GM18507 (cell line): ENCODE measurements around the gene TERB1.

Experiments used
- DNase-seq: peaks from one replicate; pipeline ENCODE4 v3.0.0; 2011; ENCODE audit warnings: low read depth; ENCODE audit not compliant: insufficient read length; ENCODE audit errors: extremely low spot score
- FAIRE-seq: peaks from 2 replicates; lab custom pipeline; 2011; peaks lifted over from hg19 to GRCh38; lab: Jason Lieb, UNC

Gene TERB1

GRCh38 chr16:66751303-66751991 is 49.9 kb downstream of the TERB1 start, which contains the start of gene DYNC1LI2:
Gene DYNC1LI2, minus strand, starts transcription at chr16:66751609. Its CDS starts 18 bp downstream, at chr16:66751591.
- peak; percentile 77 for FAIRE-seq
- peak; percentile 93 for DNase-seq

GRCh38 chr16:66751053-66751302 is 50.4 kb downstream of the TERB1 start:
- FAIRE-seq = no peak
- DNase-seq = no peak

GRCh38 chr16:66750279-66751052 is 50.9 kb downstream of the TERB1 start:
- DNase-seq = no peak
- FAIRE-seq = no peak

DNA sequence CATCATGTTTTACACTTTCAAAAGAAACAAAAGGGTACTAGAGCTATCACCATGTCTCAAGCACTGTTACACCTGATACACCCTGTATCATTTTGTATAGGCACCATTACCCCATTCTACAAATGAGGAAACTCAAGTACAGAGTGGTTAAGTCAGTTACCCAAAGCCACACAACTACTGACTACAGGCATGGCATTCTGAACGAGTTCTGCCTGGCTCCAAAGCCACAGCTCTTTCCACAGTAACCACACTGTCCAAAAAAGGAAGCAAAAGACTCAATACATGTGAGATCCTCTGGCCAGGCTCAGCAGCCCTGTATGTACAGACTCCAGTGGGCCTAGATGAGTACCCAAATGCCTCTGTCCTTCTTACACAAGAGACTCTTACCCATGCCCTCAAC is 54.7 kb downstream of the TERB1 start:
- FAIRE-seq = peak; percentile 48
- no peak for DNase-seq

DNA sequence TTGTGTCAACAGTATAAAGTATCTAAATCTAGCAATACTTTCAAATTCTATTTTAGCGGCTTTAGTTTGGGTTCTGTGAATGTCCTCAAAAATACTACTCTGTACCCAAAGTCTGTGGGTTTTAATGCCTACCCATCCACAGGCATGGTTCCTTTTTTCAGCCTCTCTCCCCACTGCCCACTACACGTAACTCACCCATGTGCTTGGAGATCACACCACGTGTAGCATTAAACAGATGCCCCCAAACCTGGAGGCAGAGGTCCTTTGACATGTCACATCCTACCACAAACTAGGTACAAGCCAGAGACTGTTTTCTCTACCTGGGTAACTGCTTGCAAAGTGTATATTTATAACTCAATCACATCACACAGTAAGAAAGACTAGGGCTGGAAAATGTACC is 55.3 kb downstream of the TERB1 start:
- no peak for FAIRE-seq
- no peak for DNase-seq

GRCh38 chr16:66741950-66742808 is 59.2 kb downstream of the TERB1 start:
- FAIRE-seq (no peak), DNase-seq (no peak)

DNA sequence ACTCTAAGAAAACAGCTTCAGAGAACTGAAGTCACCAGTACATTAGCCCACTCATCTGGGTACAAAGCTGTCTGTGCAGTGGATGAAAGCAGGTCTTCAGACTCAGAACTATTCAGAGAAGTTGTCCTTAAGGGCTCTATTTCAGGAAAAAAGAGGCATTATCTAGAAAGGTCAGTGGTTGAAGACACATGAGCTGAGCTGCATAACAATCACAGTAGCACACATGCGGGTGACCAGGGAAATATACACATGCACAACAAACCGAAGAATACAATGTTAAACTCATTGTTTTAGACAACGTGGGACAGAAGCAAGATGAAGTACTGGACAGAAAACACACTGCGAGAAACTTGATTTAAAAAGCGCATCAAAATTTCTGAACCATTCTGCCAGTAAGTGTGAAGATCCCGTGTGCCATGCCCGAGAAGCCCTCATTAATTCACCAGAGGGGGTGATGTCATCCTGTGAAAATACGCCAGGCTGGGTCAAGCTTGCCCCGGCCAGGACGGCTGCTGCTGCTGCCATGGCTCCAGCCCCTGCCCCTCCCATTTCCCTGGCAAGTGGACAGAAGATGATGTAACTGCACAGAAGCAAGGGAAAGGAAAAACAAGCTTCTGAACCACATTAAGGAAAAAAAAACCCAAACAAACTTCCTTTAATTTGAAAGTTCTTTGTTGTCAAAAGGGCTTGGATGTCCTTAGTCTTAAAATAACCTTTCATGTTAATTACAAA is 60.0 kb downstream of the TERB1 start:
- DNase-seq (no peak), FAIRE-seq (no peak)

DNA sequence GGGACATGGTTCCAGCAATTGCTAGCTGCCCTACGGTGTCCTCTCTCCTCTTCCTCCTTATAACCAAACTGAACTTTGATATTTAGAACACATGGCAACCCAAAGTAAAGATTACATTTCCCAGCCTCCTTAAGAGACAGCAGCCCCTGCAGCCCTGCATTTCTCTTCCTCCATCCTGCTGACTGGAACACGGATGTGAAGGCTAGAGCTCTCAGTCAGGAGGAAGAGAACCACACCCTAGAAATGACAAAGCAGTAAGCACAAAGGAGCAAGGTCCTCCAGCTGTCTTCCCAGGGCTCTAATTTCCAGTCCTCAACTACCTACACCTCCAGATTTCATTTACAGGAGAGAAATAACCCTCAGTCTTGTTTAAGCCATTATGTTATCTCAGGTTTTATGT is 60.9 kb downstream of the TERB1 start:
- FAIRE-seq = no peak

DNA sequence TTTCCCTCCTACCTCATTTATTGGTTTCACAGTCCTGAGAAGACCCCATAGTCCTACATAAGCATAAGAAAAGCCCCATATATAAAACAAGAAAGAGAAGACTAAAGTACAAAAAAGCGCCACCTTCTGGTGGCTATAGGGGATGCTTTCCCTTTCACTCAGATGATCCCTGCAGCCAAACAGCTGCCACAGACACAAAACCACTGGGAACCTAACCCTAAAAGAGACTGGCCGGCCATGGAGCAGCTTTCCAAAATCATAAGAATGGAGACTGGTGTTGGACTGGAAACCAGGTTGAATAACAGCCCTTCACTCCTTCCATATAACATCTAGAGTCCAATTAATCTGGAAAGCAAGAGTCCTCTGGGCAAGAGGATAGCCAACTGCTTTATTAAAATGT is 61.4 kb downstream of the TERB1 start:
- FAIRE-seq = no peak
- DNase-seq = no peak

More for the DNA sequence above, 60.9 kb downstream of the TERB1 start:
- no peak for DNase-seq

DNA sequence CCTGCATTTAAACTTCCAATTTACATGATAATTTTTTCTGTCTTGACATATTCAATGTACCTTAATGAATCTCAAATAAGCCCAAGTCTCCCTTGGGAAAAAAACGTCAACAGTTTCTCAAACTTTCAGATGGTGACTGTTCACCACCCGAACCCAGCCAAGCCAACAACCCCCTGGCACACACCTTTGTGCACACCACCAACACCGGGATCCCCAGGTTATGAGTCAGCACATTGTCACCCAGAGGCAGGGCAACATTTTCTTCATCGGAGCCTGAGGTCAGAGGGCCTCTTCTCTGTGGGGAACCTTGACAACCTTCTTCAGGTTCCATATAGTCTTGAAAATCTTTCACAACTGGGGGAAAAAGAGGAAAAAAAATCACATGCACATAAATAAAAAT is 65.5 kb downstream of the TERB1 start:
- DNase-seq (no peak), FAIRE-seq (no peak)

DNA sequence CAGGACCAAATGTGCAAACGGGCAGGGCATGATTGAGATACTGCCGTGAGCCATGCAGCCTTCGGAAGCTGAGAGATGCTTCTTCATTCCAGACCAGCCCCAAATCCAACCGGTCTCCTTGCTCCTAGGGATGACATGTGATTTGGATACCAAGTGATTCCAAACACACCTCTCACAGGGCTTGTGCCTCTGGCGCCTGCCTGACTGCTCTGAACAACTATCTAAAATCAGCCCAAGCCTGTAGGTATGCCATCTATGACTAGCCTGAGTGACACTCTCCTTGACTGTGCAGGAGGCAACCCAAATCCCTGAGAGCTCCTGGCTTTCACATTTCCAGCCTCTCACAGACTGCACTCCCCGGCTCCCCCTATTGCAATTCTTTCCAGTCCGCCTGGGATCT is 70.3 kb downstream of the TERB1 start:
- FAIRE-seq = no peak
- no peak for DNase-seq

GRCh38 chr16:66728804-66729203 is 72.6 kb downstream of the TERB1 start:
- FAIRE-seq (no peak), DNase-seq (no peak)

DNA sequence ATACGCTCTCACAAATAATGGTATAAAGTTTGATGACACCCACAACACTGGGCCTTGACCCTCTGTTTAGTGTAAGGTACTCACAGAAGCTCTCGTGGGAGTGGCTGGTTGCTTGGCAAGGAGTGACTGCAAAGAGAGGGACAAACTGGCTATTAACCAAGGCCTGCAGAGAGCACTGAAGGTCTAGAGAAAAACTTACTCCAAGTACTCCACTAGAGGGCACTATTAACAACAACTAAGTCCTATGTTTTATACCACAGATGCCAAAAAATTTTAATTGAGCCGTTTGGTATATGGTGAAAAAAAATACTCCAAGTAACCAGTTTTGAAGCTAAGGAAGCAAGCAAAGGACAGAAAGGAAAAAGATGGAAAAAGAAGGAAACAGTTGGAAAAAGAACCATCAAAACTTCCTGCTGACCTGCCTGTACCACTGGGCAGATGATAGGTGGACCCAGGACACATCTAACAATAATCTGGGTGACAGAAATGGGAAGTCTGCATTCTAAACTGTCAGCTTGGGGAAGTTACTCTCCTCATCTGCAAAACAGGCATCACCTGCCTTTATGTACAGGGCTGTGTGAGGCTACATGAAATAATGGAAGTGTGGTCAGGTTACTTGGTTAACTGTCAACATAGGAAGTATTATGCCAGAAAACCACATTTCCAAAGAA is 73.1 kb downstream of the TERB1 start:
- peak; percentile 78 for FAIRE-seq
- DNase-seq = no peak

GRCh38 chr16:66720766-66721165 is 80.6 kb downstream of the TERB1 start:
- no peak for FAIRE-seq
- no peak for DNase-seq

- DNase-seq (no peak), FAIRE-seq (no peak)
Measured at GRCh38 chr16:66719246-66719645, 82.1 kb downstream of the TERB1 start.

GRCh38 chr16:66717776-66718175 is 83.6 kb downstream of the TERB1 start:
- FAIRE-seq (no peak), DNase-seq (no peak)

DNA sequence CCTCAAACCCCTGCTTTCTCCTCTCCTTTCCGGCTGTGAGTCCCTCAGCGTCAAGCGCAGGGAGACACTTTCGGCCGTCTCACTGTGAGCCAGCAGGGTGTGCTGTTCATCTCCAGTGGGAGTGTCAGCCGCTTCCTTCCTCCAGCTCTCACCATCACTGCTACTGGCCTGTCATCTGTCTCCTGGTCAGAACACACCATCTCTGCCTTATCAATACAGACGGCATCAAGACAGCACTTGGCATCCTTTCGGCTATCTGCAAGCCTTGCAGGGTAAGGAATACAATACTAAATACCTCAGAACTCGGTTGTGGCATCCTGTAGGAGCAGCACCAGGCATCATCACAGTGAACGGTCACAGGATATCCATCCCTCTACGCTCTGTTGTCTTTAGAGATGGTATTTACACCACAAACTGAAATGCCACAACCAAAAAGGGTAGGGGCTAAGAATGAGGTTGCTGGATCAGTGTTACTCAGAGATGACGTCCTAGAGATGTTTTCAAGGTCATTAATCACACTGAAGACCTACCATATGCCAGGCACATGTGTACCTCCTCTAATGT is 84.2 kb downstream of the TERB1 start:
- DNase-seq (no peak), FAIRE-seq (no peak)

GRCh38 chr16:66714654-66715307 is 86.6 kb downstream of the TERB1 start:
- no peak for DNase-seq

More at GRCh38 chr16:66714654-66715307, 86.6 kb downstream of the TERB1 start:
- no peak for FAIRE-seq
